ENCODE data around the gene FHOD1. TPM values are rescaled to one million over a fixed set of nuclear protein-coding genes. Genes with fewer than 3 reads are reported as not detected.

The FHOD1 gene
- total and polyA plus RNA-seq, 10 of the 15 experiments (the other 5 are each of a cell fraction or from before 2014, with no cell fraction given) = 8.9 to 65.7 (median 18.1) TPM

- no peak overlapping the region for H3K27ac ChIP-seq (ENCODE audit: control insufficient read depth, insufficient read depth)
- in situ Hi-C loops (cut with MboI) (no loop called here), intact Hi-C loops (cut with micrococcal nuclease; ENCODE audit: unreplicated experiment) (no loop called here)
- no peaks in the 10 kb centered on the region; a peak in 1 of 4 replicates for H3K27me3 ChIP-seq (replicated peaks in 1 of 2; ENCODE audit: control insufficient read depth in 2 of 2, insufficient read depth in 2 of 2, low read length in 1 of 2)
- ATAC-seq (no peak), DNase-seq (ENCODE audit: low read depth, low spot score) (no peak), FAIRE-seq (no peak)
- H3K36me3 ChIP-seq (ENCODE audit: control insufficient read depth in 2 of 2, insufficient read depth in 2 of 2, low read length in 1 of 2) = no peaks in the 10 kb centered on the region
- no peak overlapping the region; the same call in 1 of the 2 replicates for H2AFZ ChIP-seq (ENCODE audit: control insufficient read depth, low read depth, low read length)
- H3K4me1 ChIP-seq (ENCODE audit: control insufficient read depth, insufficient read depth, low read length) = peaks cover 16% of the 10 kb centered on the region
- no peak overlapping the region for H3K4me3 ChIP-seq
- H3K9me3 ChIP-seq (replicated peaks; ENCODE audit: control insufficient read depth, insufficient read depth, low read length) = no peaks in the 10 kb centered on the region
- no TSS peak for BruUV-seq (replicated peaks)
- ChIA-PET POLR2A (interaction anchor here (0.7 to 1.0 kb wide), 2 partner anchors 75 to 92 kb away, joined by 3 to 4 read pairs; no protein-coding TSS in a partner anchor), SMC1A (ENCODE audit: uncharacterized antibody, unreplicated experiment) (interaction anchor here (0.6 to 2.3 kb wide), 3 partner anchors 10 to 105 kb away, joined by 3 to 6 read pairs (median 3); no protein-coding TSS in a partner anchor), CTCF (interaction anchor here (1.1 to 2.4 kb wide), 2 partner anchors 11 to 89 kb away, joined by 4 to 6 read pairs; no protein-coding TSS in a partner anchor), RAD21 (ENCODE audit: unreplicated experiment) (interaction anchor here (0.9 to 1.9 kb wide), 2 partner anchors 11 to 23 kb away, joined by 4 read pairs; partner anchors contain the start of gene TMEM208)
- H4K20me1 ChIP-seq (ENCODE audit: control insufficient read depth, insufficient read depth) = no peaks in the 10 kb centered on the region
- peaks cover 11% of the 10 kb centered on the region for H3K79me2 ChIP-seq (ENCODE audit: control insufficient read depth, insufficient read depth, low read length)
- WGBS (ENCODE audit: insufficient coverage, insufficient replicate concordance, low lambda C conversion rate, missing lambda C conversion rate) = 58% methylated on average over 4 of the region's 4 CpGs
- TF ChIP-seq ZZZ3 (IDR thresholded peaks at IDR 0.05; ENCODE audit: control insufficient read depth, insufficient read length, low read depth) (no peak), CHD4 (IDR thresholded peaks at IDR 0.05) (no peak), BCL3 (IDR thresholded peaks at IDR 0.05; ENCODE audit: borderline replicate concordance, insufficient read depth, low read depth, low read length, poor library complexity, severe bottlenecking) (no peak), WRNIP1 (IDR thresholded peaks at IDR 0.05; ENCODE audit: borderline replicate concordance, low read depth, low read length) (no peak), TCF3 (IDR thresholded peaks at IDR 0.05; ENCODE audit: borderline replicate concordance, insufficient read depth, low read depth, low read length) (no peak), MEF2A (IDR thresholded peaks at IDR 0.05; ENCODE audit: insufficient read depth, low read depth, low read length) (no peak), EZH2 (IDR thresholded peaks at IDR 0.05; ENCODE audit: borderline replicate concordance, control insufficient read depth, low read depth, low read length) (no peak), USF1 (IDR thresholded peaks at IDR 0.05; ENCODE audit: borderline replicate concordance, extremely low read length, insufficient read depth, low read depth, low read length) (no peak), TBL1XR1 (IDR thresholded peaks at IDR 0.05; ENCODE audit: low read depth, low read length) (no peak), FOXM1 (IDR thresholded peaks at IDR 0.05; ENCODE audit: low read depth, low read length) (no peak), BCL11A (IDR thresholded peaks at IDR 0.05; ENCODE audit: low read depth, low read length) (no peak), POLR2A (IDR thresholded peaks at IDR 0.05; ENCODE audit: low read depth, low read length) (no peak), YBX1 (IDR thresholded peaks at IDR 0.05) (no peak)
- H3K4me2 ChIP-seq (ENCODE audit: control insufficient read depth, insufficient read depth) = peak overlapping the region; percentile 92; the same call in 1 of the 2 replicates
- no peak overlapping the region for H3K9ac ChIP-seq (ENCODE audit: control insufficient read depth, insufficient read depth, low read length)
These were observed 2.7 kb upstream of the FHOD1 start for GRCh38 chr16:67250045-67250327.

Measured in GM12878 (cell line).